ENCODE measurements around the gene S1PR4. TPM values are rescaled to one million over a fixed set of nuclear protein-coding genes. Genes with fewer than 3 reads are reported as not detected.

The S1PR4 gene
- total and polyA plus RNA-seq, 2 experiments from 2014 or later = 0.24 TPM; not detected in 1

GRCh38 chr19:3148503-3148902, 30.1 kb upstream of the S1PR4 start:
- no peaks in the 10 kb centered on the region for H3K36me3 ChIP-seq (ENCODE audit: insufficient read depth)
- H3K27ac Mint-ChIP-seq = no peak overlapping the region

More at GRCh38 chr19:3148503-3148902, 30.1 kb upstream of the S1PR4 start:
- 0 out of 2 replicates have a peak, but pooled peaks cover 4% of the 10 kb centered on the region for H3F3A ChIP-seq (replicated peaks; ENCODE audit: low read depth)
- no peak overlapping the region for H3K4me3 ChIP-seq
- peaks cover 1% of the 10 kb centered on the region for H3K27me3 Mint-ChIP-seq (ENCODE audit: insufficient read depth, low read depth, poor library complexity)
- H3K4me3 Mint-ChIP-seq = no peak overlapping the region
- TF ChIP-seq ZNF114 (CRISPR knock-in tag; IDR thresholded peaks at IDR 0.05) = no peak
- no peak for TF ChIP-seq JUNB (IDR thresholded peaks at IDR 0.05; ENCODE audit: unreplicated experiment)
- TF ChIP-seq, protein P1, sequence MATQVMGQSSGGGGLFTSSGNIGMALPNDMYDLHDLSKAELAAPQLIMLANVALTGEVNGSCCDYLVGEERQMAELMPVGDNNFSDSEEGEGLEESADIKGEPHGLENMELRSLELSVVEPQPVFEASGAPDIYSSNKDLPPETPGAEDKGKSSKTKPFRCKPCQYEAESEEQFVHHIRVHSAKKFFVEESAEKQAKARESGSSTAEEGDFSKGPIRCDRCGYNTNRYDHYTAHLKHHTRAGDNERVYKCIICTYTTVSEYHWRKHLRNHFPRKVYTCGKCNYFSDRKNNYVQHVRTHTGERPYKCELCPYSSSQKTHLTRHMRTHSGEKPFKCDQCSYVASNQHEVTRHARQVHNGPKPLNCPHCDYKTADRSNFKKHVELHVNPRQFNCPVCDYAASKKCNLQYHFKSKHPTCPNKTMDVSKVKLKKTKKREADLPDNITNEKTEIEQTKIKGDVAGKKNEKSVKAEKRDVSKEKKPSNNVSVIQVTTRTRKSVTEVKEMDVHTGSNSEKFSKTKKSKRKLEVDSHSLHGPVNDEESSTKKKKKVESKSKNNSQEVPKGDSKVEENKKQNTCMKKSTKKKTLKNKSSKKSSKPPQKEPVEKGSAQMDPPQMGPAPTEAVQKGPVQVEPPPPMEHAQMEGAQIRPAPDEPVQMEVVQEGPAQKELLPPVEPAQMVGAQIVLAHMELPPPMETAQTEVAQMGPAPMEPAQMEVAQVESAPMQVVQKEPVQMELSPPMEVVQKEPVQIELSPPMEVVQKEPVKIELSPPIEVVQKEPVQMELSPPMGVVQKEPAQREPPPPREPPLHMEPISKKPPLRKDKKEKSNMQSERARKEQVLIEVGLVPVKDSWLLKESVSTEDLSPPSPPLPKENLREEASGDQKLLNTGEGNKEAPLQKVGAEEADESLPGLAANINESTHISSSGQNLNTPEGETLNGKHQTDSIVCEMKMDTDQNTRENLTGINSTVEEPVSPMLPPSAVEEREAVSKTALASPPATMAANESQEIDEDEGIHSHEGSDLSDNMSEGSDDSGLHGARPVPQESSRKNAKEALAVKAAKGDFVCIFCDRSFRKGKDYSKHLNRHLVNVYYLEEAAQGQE (IDR thresholded peaks at IDR 0.05; ENCODE audit: unreplicated experiment) = no peak
- no peak for TF ChIP-seq ZNF462 (CRISPR knock-in tag; IDR thresholded peaks at IDR 0.05)
- TF ChIP-seq ETS1 (IDR thresholded peaks at IDR 0.05) = no peak
- TF ChIP-seq, protein P2, sequence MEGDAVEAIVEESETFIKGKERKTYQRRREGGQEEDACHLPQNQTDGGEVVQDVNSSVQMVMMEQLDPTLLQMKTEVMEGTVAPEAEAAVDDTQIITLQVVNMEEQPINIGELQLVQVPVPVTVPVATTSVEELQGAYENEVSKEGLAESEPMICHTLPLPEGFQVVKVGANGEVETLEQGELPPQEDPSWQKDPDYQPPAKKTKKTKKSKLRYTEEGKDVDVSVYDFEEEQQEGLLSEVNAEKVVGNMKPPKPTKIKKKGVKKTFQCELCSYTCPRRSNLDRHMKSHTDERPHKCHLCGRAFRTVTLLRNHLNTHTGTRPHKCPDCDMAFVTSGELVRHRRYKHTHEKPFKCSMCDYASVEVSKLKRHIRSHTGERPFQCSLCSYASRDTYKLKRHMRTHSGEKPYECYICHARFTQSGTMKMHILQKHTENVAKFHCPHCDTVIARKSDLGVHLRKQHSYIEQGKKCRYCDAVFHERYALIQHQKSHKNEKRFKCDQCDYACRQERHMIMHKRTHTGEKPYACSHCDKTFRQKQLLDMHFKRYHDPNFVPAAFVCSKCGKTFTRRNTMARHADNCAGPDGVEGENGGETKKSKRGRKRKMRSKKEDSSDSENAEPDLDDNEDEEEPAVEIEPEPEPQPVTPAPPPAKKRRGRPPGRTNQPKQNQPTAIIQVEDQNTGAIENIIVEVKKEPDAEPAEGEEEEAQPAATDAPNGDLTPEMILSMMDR (conservative IDR thresholded peaks at IDR 0.05; ENCODE audit: low read depth in 2 of 2) = no peak
- ATAC-seq = no peak
- no peak overlapping the region for H3K27ac ChIP-seq (ENCODE audit: low read depth)
- H2AFZ ChIP-seq = no peak overlapping the region
- H3K4me2 ChIP-seq = no peak overlapping the region
- no peak for DNase-seq (ENCODE audit: low spot score)
- no peaks in the 10 kb centered on the region for H3K36me3 Mint-ChIP-seq (ENCODE audit: low read depth)
- H3K4me1 Mint-ChIP-seq = peaks cover 5% of the 10 kb centered on the region; the same call in 2 of the 3 replicates
- H3K9me3 Mint-ChIP-seq = no peaks in the 10 kb centered on the region
- H4K20me1 ChIP-seq (replicated peaks; ENCODE audit: insufficient read depth) = no peaks in the 10 kb centered on the region
- no peaks in the 10 kb centered on the region for H3K4me1 ChIP-seq (ENCODE audit: insufficient read depth)
- H3K9me2 ChIP-seq (ENCODE audit: insufficient read depth) = peaks cover 8% of the 10 kb centered on the region; the same call in 1 of the 2 replicates
- no peaks in the 10 kb centered on the region for H3K79me2 ChIP-seq (replicated peaks; ENCODE audit: insufficient read depth)
- H3K27me3 ChIP-seq (ENCODE audit: insufficient read depth) = no peaks in the 10 kb centered on the region

Data from GM23338 (cell line).